ENCODE results near the gene RAB31.
"Not testable (repeated sequence)": the region's sequence is repeated elsewhere in the genome, so short reads cannot be mapped to it uniquely, and the experiment has no call there.

The RAB31 gene

DNA sequence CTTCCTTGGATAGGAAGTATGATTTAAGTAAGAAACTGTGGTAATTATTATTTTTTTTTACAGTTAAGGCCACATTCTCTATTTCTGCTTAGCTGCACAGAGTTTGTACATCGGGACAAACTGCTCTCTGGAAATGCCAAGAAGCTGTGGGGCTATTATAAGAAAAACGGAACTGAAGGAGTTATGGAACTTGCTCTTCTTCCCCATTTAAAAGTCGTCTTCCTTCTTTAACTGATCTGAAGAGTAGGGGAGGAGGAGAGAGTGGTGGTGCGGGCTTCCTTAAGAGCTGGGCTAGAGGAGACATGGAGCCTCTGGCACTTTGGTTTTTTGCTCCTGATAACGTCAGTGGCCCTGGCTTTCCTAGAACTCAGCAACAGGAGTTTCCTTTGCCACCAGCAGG, 54.4 kb downstream of the RAB31 start:
- DNase-seq: no peak

DNA sequence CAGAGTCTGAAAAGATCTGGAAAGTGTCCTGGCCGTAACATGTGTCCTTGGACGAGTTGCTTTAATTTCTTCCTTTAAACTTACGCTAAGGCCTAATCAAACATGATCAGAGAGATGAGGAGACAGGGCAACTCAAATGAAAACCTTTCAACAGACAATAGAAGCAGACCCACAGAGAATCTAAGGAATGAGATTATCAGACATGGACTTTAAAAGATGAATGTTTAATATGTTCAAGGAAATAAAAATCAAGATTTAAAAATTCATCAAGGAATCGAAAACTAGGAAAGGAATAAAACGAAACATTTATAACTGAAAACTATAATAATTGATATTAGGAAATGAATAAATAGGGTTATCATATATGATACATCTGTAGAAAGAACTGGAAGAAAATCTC, 55.1 kb downstream of the RAB31 start:
- DNase-seq: no peak

DNA sequence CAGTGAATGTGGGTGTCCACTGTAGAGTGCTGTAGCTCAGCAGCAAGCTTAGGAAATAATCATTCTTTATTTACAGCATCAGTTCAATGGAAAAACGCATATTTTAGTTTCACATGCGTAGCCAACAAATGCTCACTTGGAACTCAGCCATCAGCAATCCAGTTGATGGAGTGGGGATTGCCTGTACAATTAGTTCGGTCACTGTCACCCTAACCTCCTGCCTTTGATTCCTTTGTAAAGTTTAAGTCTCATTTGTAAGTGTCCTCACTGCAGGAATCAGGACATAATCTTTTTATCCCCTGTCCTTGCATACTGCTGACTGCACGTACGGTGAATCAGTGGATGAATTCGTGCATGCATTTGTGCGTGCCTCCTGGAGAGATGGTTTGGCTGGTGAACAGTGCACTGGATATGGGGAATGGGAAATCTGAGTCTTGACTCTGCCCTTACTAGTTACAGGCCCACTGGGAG, 55.9 kb downstream of the RAB31 start:
- no peak for DNase-seq

DNA sequence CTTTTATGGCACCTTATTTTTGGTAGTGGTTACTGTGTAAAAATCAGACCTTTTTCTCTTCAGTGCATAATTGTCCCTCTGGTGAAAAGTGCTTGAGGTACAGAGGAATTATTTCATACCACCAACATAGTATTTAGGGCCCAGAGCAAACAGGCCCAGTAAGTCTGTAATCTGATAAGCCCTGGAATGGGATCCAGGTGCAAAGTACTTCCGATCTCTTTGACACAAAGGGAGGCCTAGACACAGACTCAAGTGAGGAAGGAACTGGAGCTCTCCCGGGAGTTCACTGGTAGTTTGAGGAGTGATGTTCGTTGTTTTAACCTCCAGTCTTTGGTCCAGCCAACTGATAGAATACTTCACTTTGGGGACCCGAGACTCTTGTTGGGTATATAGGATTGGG, 57.4 kb downstream of the RAB31 start:
- DNase-seq: no peak

DNA sequence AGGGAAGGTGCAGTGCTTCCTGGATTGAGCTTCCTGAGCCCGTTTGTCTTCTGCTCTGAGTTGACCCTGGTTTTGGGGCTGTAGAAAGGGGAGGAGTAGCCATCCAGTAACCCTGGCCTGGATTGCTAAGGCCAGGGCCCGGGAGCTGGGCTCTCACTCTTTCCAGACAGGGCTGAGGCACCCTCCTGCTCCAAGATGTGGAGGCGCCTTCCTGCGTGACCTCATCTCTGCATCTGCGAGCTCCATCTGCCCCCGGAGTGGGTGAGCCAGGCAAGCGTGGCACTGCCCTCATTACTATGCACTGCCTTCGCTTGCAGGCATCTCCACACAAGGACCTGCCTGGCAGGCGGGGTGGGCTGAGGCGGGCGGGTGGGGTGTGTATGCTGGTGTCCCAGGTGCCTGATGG, 58.0 kb downstream of the RAB31 start:
- no peak for DNase-seq

DNA sequence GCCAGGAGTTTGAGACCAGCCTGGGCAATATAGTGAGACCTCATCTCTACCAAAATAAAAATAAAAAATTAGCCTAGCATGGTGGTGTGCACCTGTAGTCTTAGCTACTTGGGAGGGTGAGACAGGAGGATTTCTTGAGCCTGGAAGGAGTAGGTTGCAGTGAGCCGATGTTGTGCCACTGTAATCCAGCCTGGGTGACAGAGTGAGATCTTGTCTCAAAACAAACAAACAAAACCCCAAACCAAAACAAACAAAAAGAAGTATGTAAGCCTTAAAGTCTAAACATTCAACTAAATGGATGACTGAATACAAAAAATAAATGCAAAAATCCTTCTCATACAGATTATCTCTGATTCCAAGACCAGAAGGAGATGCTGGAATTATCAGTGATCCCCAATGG, 58.6 kb downstream of the RAB31 start:
- DNase-seq: no peak

DNA sequence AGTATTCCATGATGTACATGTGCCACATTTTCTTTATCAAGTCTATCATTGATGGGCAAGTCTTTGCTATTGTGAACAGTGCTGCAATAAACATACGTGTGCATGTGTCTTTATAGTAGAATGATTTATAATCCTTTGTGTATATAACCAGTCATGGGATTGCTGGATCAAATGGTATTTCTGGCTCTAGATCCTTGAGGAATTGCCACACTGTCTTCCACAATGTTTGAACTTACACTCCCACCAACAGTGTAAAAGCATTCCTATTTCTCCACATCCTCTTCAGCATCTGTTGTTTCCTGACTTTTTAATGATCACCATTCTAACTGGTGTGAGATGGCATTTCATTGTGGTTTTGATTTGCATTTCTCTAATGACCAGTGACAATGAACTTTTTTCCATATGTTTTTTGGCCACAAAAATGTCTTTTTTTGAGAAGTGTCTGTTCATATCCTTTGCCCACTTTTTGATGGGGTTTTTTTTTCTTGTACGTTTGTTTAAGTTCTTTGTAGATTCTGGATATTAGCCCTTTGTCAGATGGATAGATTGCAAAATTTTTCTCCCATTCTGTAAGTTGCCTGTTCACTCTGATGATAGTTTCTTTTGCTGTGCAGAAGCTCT, 60.1 kb downstream of the RAB31 start:
- DNase-seq: not testable (repeated sequence)

DNA sequence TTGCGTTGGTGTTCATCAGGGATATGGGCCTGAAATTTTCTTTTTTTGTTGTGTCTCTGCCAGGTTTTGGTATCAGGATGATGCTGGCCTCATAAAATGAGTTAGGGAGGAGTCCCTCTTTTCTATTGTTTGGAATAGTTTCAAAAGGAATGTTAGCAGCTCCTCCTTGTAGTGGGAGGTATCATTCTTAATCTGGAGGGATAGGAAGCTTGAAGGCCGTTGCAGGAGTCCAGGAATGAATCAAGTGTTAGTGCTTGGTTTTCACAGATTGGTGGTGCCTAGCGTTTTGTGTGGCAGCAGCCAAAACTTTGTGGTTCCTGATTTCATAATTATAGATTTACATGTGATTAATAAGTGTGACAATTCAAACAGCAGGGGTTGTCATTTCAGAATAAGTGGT, 62.0 kb downstream of the RAB31 start:
- DNase-seq: not testable (repeated sequence)

DNA sequence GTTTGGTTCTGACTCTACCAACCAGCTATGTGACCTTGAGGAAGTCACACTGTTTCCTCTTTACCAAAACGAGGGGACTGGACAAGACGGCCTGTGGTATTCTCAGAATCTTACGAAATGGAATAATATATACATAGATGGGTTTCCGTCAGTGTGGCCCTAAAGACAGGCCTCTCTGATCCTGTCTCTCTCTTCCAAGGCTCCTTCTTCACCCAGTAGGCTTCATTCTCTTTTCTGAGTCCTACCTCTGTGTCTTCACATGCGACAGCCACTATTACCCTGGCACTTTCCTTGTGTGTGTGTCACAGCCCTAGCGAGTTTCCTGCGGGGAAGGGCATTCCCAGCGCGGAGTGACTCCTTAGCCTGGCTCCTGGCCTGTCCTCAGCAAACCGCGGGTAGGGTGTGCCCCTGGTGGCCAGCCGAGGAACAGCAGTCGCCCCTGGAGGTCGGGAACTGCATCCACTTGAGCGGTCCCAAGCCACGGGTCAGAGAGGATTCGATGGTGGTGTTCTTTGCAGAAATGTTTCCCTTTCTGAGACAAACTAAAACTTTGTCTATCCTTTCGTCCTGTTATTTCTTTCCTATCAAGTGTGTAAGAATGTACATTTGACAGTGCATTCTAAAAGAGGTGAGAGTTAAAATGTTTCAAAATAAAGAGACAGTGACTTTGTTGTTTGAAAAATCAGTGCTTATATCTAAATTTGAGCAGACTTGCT, 63.3 kb downstream of the RAB31 start:
- DNase-seq: no peak

DNA sequence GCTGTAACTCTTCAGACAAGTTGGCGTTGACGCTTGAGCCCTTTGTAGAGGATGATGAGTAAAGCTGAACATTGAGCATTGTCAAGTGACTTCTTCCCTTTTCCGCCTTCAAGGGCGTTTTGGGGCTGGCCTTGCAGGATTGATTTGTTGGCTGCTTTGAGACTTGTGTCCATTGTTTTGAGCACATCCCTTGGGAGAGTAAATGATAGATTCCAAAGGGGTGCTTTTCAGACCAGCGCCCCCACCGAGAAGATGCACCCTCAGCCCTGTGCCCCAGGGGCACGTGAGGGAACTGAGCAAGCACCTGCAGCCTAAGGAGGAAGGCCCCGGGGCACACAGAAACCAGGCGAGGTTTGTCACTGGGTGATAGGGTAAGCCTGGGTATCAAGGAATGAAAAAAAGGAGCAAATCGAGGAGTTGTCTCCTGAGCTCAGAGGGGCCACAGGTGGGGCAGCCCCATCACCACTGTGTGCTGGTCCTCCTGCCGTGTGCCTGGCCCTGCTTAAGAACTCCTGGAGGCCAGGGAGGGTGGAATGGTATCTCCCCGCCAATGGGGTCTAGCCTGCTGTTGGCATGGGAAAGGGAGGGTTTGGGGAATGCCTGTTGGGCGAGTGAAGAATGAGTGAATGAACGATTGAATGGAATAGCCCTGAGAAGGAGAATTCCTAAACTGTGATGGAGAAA, 64.0 kb downstream of the RAB31 start:
- DNase-seq: no peak

DNA sequence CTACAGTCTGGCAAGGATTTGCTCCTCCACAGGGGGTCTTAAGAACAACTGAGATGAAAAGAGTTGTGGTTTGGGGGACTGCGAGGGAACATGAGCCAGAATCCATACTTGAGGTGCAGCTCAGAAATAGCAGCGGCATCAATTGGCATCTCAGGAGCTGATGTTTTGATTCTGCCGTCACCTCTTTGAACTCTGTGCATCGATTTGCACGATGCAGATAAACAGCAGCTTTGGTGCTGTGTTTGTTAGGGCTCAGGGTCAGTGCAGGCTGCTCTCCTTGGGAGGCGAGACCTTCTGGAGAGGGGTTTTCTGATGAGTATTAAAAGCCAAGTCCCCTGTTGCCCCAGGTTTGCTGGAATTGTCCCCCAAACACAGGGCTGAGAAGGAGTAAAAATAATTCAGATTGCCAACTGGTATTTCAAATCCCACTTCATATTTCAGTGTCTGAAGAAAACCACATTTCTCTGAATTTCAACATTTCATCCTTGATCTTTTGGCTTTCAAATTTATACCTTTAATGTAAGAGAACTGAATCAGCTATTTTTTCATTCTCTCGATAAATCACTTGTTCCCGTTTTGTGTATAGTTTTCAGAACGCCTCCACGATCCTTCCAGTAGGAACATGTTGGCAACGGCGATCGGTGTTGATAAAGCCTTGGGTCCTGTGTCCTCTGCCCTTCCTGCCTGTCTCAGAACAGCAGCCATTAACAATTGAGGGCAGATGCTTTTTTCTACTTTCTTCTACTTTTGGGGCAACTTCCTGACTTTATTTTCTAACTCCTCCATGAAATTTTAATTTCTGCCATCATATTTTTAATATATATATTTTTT, 65.0 kb downstream of the RAB31 start:
- DNase-seq: no peak

DNA sequence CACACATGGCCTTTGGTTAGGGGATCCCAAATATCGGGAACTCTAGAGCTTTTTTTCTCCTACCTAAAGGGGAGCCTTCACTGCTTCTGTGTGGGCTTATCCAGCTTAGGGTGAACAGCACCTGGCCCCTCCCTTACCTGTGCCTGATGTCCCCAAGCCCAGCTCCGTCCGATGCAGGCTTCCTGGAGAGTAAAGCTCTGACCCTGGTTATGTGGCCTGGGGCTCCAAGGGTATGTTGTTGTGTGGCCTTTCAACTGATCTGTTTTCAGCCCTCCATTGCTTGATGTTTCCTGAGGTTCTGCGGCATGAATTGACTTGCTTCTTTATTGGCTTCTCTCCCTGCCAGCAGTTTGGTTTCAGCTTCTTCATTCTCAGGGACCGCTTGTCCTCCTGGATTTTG, 66.0 kb downstream of the RAB31 start:
- DNase-seq: no peak

DNA sequence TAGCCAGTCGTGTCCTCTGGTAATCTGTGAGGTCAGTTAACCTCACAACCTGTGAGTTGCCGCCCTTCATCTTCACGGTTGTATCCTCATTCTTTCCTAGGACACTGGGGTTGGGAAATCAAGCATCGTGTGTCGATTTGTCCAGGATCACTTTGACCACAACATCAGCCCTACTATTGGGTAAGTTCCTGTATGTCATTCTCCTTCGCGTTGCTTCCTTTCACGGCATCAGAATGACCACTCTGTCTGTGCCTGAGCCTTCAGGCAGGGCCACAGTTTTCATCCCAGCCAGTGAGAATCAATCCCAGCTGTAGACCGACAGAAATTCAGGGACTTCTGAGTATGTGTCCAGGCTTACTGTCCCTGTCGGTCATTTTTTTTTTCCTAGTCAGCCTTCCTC, 67.1 kb downstream of the RAB31 start:
- no peak for DNase-seq

DNA sequence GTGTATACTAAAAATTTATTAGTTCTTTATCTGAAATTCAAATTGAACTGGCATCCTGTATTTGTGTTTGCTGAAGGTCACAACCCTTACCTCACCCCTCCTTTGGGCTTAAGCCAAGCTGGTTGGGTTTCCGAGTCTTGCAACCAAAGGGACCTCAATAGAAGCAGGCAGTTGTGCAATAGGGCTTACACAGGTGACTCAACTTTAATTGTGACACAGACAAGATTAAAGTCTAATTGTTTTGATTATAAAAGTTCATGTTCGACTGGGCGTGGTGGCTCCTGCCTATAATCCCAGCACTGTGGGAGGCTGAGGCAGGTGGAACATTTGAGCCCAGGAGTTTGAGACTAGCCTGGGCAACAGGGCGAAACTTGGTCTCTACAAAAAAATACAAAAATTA, 71.5 kb downstream of the RAB31 start:
- no peak for DNase-seq

DNA sequence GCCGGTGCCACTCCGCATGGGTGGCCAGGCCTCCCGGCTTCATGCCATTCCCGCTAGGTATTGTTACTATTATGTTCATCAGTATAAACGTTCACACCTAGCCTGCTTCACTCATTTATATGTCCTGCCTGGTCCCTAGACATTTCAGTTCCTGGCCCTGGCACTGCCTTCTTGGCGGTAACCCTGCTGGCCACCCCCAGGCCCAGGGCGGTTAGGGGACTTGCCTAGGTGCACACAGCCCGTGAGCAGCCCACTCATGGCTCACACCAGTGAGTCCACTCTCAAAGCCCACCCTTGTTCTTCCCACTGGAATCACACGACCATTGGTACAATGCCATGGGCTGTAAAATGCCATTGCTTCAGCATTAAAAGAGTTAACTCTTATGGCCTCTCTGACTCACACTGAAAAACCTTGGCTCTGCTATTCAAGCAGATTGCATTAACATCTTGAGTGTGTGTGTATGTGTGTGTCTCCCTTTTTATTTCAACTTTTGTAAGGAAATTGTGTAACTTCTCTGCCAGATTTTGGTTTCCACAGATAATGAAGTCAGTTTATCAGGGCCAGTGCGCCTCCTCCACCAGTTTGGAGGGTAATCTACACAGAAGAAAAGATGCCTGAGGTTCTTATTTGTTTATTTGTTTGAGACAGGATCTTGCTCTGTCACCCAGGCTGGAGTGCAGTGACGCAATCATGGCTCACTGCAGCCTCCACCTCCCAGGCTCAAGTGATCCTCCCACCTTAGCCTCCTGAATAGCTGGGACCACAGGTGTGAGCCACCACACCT, 74.2 kb downstream of the RAB31 start:
- DNase-seq: no peak

DNA sequence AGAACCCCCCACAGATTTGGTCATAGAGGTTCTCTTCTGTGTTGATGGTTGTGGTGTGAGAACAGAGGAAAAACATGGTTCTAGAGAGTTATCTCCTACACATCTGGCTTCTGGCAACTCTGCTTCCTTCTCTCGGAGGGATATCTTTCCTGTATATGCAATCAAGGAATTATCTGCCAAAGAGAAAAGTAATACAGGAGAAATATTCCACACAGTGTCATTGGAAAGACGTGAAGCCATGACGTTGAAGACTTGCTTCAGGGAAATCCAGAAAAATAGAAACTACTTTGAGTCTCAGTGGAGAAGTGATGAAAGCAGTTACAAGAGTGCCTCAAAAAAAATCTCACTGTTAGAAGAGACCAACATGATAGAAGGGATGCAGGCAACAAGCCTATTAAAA, 78.5 kb downstream of the RAB31 start:
- no peak for DNase-seq

DNA sequence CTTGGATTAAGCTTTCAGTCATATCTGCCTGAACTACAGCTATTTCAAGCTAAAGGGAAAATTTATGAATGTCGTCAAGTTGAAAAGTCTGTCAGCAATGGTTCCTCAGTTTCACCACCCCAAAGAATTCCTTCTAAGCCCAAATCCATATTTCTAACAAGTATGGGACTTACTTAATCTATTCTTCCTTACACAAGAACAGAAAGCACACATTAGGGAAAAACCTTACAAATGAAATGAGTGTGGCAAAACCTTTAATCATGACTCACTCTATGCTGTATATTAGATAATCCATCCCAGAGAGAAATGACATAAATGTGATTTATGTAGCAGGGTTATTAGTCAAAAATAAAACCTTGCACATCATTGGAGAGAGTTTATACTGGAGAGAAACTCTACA, 78.9 kb downstream of the RAB31 start:
- DNase-seq: no peak

DNA sequence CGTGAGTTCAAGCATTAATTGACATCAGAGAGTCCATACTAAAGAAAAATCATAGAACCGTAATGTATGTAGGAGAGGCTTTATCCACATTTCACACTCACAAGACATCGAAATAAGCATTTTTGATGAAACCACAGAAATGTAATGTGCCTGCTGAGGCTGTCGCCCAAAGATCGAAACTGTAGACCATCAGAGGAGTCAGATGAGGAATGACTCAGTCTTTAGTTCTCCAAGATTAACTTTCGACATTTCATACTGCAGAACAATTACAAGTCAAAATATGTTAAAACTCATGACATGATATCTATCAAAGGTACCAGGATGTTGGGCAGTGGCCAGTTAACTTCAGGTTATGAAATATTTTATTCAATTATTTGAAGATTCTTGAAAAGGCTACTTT, 79.6 kb downstream of the RAB31 start:
- no peak for DNase-seq

DNA sequence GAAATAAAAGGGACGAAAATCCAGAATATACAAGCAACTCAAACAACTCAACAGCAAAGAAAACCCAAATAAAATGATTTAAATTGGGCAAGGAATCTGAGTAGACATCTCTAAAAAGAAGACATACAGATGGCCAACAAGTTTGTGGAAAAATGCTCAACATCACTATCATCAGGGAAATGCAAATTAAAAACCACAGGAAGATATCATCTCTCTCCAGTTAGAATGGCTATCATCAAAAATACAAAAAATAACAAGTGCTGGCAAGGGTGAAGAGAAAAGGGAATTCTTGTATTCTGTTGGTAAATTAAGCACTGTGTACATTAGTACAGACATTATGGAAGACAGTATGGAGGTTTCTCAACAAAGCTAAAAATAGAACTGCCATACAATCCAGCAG, 80.0 kb downstream of the RAB31 start:
- no peak for DNase-seq

DNA sequence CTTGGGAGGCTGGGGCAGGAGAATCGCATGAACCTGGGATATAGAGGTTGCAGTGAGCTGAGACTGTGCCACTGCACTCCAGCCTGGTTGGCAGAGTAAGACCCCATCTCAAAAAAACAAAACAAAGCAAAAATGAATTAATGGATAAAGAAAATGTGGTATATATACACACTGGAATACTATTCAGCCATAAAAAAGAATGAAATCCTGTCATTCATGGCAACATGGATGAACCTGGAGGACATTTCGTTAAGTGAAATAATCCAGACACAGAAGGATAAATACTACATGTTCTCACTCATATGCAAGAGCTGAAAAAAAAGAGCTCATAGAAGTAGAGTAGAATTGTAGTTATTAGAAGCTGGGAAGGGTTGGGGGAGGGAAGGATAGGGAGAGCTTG, 80.8 kb downstream of the RAB31 start:
- DNase-seq: no peak

DNA sequence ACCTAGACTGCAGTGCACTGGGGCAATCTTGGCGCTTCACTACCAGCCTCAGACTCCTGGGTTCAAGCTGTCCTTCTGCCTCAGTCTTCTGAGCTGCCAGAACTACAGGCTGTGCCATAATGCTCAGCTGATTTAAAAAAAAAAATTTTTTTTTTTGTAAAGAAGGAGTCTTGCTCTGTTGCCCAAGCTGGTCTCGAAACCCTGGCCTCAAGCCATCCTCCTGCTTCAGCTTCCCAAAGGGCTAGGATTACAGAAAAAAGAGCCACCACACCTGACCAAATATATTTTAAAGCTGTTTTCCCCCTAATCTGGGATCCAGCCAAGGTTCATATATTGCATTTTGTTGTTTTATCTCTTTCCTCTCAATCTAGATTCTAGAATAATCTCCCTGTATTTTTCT, 82.2 kb downstream of the RAB31 start:
- no peak for DNase-seq

DNA sequence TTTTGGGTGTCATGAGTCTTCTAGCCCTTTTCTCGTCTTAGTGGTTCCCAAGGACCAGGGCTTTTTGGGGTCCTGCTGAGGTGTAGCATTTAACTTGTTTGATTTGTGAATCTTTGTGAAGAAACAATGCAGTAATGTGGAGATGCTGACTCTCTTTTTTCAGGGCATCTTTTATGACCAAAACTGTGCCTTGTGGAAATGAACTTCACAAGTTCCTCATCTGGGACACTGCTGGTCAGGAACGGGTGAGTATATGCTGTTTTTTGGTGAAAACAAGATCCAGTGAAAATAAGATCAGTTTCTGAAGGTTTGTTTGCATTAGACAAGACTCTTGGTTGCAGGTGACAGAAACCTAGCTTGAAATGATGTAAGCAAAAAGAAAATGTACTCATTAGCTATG, 83.9 kb downstream of the RAB31 start:
- DNase-seq: no peak

Data from cortex of kidney (tissue), 1 donor.